ENCODE results near the gene BET1L.
"Not testable (repeated sequence)": the region's sequence is repeated elsewhere in the genome, so short reads cannot be mapped to it uniquely, and the experiment has no call there.

Gene BET1L

DNA sequence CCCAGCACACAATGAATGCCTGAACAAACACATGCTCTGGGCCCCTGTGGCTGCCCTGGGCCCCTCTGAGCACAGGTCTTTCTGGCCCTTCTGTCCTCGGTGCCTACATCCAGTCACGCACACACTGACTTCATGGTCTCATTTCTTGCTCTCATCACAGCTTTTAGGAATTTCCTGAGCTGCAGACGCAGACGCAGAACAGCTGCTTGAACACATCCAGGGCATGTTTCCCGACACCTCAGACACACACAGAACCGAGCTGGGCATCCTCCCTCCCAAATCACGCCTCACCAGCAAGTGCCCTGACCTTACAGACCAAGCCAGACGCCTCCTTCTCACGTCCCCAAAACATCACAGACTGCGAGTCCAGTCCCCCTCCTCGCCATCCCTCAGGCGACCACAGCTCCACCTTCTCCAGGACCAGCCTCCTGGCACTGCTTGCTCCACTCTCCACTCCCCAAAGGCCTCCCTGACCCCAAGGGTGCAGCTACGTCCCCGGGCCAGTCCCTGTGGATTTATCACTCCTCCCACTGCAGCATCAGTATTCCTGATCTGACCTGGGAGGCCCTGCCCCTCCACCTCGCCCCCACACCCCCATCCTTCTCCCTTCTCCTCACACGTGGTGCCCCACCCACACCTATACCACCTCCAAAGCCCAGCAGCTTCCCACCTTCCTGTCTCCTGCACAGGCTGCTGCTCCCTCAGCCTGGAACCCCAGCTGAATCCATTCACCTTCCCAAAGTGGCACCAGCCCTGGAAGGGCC lies 16.0 kb upstream of the BET1L start:
- H4K20me1 ChIP-seq (ENCODE audit: insufficient read depth, low read length, poor library complexity, severe bottlenecking) = no peaks in the 10 kb centered on the region
- H3K27me3 ChIP-seq (ENCODE audit: insufficient read depth, low read length, poor library complexity, severe bottlenecking) = no peaks in the 10 kb centered on the region
- H3F3A ChIP-seq (ENCODE audit: low read depth) = no peaks in the 10 kb centered on the region; the same call in 1 of the 2 replicates
- peaks cover 25% of the 10 kb centered on the region for H3K4me1 ChIP-seq (ENCODE audit: insufficient read depth, low read length, poor library complexity, severe bottlenecking)
- H3K9me2 ChIP-seq (replicated peaks; ENCODE audit: low read depth, low read length) = no peaks in the 10 kb centered on the region
- no peaks in the 10 kb centered on the region for H3K9me3 ChIP-seq (ENCODE audit: insufficient read depth, low read depth, low read length)
- no peak overlapping the region for H3K9ac ChIP-seq (ENCODE audit: low read depth, low read length, poor library complexity, severe bottlenecking)
- H3K4me3 ChIP-seq (ENCODE audit: low read length, poor library complexity, severe bottlenecking) = no peak overlapping the region
- TF ChIP-seq EZH2phosphoT487 (IDR thresholded peaks at IDR 0.05; ENCODE audit: borderline replicate concordance) = no peak
- TF ChIP-seq, protein P1, sequence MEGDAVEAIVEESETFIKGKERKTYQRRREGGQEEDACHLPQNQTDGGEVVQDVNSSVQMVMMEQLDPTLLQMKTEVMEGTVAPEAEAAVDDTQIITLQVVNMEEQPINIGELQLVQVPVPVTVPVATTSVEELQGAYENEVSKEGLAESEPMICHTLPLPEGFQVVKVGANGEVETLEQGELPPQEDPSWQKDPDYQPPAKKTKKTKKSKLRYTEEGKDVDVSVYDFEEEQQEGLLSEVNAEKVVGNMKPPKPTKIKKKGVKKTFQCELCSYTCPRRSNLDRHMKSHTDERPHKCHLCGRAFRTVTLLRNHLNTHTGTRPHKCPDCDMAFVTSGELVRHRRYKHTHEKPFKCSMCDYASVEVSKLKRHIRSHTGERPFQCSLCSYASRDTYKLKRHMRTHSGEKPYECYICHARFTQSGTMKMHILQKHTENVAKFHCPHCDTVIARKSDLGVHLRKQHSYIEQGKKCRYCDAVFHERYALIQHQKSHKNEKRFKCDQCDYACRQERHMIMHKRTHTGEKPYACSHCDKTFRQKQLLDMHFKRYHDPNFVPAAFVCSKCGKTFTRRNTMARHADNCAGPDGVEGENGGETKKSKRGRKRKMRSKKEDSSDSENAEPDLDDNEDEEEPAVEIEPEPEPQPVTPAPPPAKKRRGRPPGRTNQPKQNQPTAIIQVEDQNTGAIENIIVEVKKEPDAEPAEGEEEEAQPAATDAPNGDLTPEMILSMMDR (conservative IDR thresholded peaks at IDR 0.05; ENCODE audit: low read length) = no peak
- no peaks in the 10 kb centered on the region; the same call in 1 of the 2 replicates for H3K79me2 ChIP-seq (ENCODE audit: insufficient read depth, low read length)
- no peak overlapping the region for H3K4me2 ChIP-seq (ENCODE audit: low read depth, low read length, poor library complexity, severe bottlenecking)
- H3K36me3 ChIP-seq (ENCODE audit: insufficient read depth, low read length) = no peaks in the 10 kb centered on the region
- no peak overlapping the region for H2AFZ ChIP-seq (ENCODE audit: low read length)

DNA sequence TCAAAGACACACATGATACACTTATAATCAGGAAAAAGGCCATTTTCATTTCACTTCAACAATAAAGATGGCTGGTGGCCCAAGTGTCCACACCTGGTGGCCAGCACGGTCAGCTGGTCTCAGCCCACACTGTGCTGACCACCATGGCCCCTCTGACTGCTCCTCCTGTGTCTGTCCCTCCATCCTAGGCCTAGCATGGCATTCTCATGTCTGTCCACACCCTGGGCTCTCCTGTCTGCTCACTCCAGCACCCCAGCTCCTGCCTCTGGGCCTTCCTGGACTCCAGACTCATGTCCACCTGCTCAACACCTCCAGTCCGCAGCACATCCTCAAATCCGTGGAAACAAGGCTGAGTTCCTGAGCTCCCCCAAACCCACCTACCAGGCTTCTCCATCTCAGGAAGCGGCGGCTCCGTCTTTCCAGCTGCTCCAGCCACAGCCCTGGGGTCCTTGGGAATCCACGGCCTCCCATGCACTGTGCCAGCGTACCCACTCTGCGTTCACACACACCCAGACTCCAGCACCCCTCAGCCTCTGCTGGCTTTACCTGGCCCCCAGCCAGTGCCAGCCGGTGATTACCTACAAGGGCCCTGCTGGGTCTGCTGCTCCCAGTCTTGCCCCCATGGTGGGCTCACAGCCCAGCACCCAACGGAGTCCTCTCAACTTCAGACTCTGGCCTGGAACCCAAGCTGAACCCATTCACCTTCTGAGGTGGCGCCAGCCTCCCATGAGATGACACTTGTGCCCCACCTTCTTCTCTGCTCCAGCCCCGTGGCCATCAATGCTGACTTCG lies 15.0 kb upstream of the BET1L start:
- Histone ChIP-seq H4K20me1 (ENCODE audit: insufficient read depth, low read length, poor library complexity, severe bottlenecking) (no peaks in the 10 kb centered on the region), H2AFZ (ENCODE audit: low read length) (no peak overlapping the region), H3F3A (ENCODE audit: low read depth) (no peaks in the 10 kb centered on the region; the same call in 1 of the 2 replicates), H3K9me2 (replicated peaks; ENCODE audit: low read depth, low read length) (no peaks in the 10 kb centered on the region), H3K9ac (ENCODE audit: low read depth, low read length, poor library complexity, severe bottlenecking) (no peak overlapping the region), H3K4me3 (ENCODE audit: low read length, poor library complexity, severe bottlenecking) (no peak overlapping the region), H3K4me1 (ENCODE audit: insufficient read depth, low read length, poor library complexity, severe bottlenecking) (peaks cover 25% of the 10 kb centered on the region), H3K79me2 (ENCODE audit: insufficient read depth, low read length) (no peaks in the 10 kb centered on the region), H3K27me3 (ENCODE audit: insufficient read depth, low read length, poor library complexity, severe bottlenecking) (no peaks in the 10 kb centered on the region), H3K9me3 (ENCODE audit: insufficient read depth, low read depth, low read length) (no peaks in the 10 kb centered on the region), H3K36me3 (ENCODE audit: insufficient read depth, low read length) (no peaks in the 10 kb centered on the region), H3K4me2 (ENCODE audit: low read depth, low read length, poor library complexity, severe bottlenecking) (no peak overlapping the region)
- no peak for TF ChIP-seq EZH2phosphoT487 (IDR thresholded peaks at IDR 0.05; ENCODE audit: borderline replicate concordance)
- TF ChIP-seq, protein P1 (conservative IDR thresholded peaks at IDR 0.05; ENCODE audit: low read length) = no peak

DNA sequence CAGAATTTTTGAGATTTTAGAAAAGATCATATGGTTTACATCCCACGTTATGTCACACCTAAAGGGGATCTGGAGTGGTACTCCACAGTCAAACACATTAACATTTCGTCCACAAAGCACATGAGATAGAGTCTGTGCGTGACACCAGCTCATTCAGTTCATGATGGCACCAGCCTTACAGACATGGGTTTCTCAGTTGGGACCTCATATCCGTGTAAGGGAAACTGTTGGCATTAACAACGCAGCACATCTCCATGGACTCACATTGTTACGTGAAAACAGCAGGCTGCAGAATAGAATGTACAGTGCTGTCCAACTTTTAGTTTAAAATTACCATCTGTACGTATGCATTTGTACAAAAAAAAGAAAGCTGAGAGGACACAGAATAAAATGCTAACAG lies 14.3 kb upstream of the BET1L start:
- H4K20me1 ChIP-seq (ENCODE audit: insufficient read depth, low read length, poor library complexity, severe bottlenecking) = no peaks in the 10 kb centered on the region
- no peak overlapping the region for H3K9ac ChIP-seq (ENCODE audit: low read depth, low read length, poor library complexity, severe bottlenecking)
- TF ChIP-seq, protein P1 (conservative IDR thresholded peaks at IDR 0.05; ENCODE audit: low read length) = no peak
- TF ChIP-seq EZH2phosphoT487 (IDR thresholded peaks at IDR 0.05; ENCODE audit: borderline replicate concordance) = no peak

DNA sequence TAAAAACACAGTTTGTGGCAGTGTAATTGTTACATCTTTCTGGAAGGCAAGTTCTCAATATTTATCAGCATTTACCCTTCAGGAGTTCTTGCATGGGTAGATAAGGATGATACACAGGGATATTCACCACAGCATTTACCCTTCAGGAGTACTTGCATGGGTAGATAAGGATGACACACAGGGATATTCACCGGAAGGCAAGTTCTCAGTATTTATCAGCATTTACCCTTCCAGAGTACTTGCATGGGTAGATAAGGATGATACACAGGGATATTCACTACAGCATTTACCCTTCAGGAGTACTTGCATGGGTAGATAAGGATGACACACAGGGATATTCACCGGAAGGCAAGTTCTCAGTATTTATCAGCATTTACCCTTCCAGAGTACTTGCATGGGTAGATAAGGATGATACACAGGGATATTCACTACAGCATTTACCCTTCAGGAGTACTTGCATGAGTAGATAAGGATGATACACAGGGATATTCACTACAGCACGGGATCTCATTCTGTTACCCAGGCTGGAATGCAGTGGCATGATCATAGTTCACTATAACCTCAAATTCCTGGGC lies 13.5 kb upstream of the BET1L start:
- H3K79me2 ChIP-seq (ENCODE audit: insufficient read depth, low read length); H3K4me2 ChIP-seq (ENCODE audit: low read depth, low read length, poor library complexity, severe bottlenecking); H3K9me3 ChIP-seq (ENCODE audit: insufficient read depth, low read depth, low read length); H3K36me3 ChIP-seq (ENCODE audit: insufficient read depth, low read length); H3K4me3 ChIP-seq (ENCODE audit: low read length, poor library complexity, severe bottlenecking); H2AFZ ChIP-seq (ENCODE audit: low read length); H3K9me2 ChIP-seq (replicated peaks; ENCODE audit: low read depth, low read length); H3K27me3 ChIP-seq (ENCODE audit: insufficient read depth, low read length, poor library complexity, severe bottlenecking); H3K9ac ChIP-seq (ENCODE audit: low read depth, low read length, poor library complexity, severe bottlenecking); H3F3A ChIP-seq (ENCODE audit: low read depth); H4K20me1 ChIP-seq (ENCODE audit: insufficient read depth, low read length, poor library complexity, severe bottlenecking): not testable (repeated sequence)
- H3K4me1 ChIP-seq (ENCODE audit: insufficient read depth, low read length, poor library complexity, severe bottlenecking) = peaks cover 18% of the 10 kb centered on the region

More for the DNA sequence above, 14.3 kb upstream of the BET1L start:
- no peaks in the 10 kb centered on the region for H3K79me2 ChIP-seq (ENCODE audit: insufficient read depth, low read length)
- no peak overlapping the region for H3K4me2 ChIP-seq (ENCODE audit: low read depth, low read length, poor library complexity, severe bottlenecking)
- peaks cover 25% of the 10 kb centered on the region for H3K4me1 ChIP-seq (ENCODE audit: insufficient read depth, low read length, poor library complexity, severe bottlenecking)
- H3K27me3 ChIP-seq (ENCODE audit: insufficient read depth, low read length, poor library complexity, severe bottlenecking) = no peaks in the 10 kb centered on the region
- H3K9me2 ChIP-seq (replicated peaks; ENCODE audit: low read depth, low read length) = no peaks in the 10 kb centered on the region
- no peak overlapping the region for H3K4me3 ChIP-seq (ENCODE audit: low read length, poor library complexity, severe bottlenecking)
- no peaks in the 10 kb centered on the region; the same call in 1 of the 2 replicates for H3F3A ChIP-seq (ENCODE audit: low read depth)
- no peaks in the 10 kb centered on the region for H3K9me3 ChIP-seq (ENCODE audit: insufficient read depth, low read depth, low read length)
- H3K36me3 ChIP-seq (ENCODE audit: insufficient read depth, low read length) = no peaks in the 10 kb centered on the region
- H2AFZ ChIP-seq (ENCODE audit: low read length) = no peak overlapping the region

Data from Loucy (cell line).